MCF 10A (cell line): ENCODE measurements around the gene CFL2. TPM values are rescaled to one million over a fixed set of nuclear protein-coding genes. Genes with fewer than 3 reads are reported as not detected.

Experiments
- BruUV-seq: library from RNA; stranded (reverse); fragments of 400-500 nt; replicated peaks from 2 replicates; lab custom pipeline; 2021; lab: Mats Ljungman, UMichigan
- CTCF ChIA-PET: fragments of 300-600 bp; sonication (Branson Sonifier 250); formaldehyde crosslinking; extraction: SDS; loops from one replicate; lab custom pipeline; 2021; ENCODE audit warnings: antibody characterized with exemption, inconsistent platforms; lab: Yijun Ruan, JAX
- POLR2A ChIA-PET: fragments of 300-600, 350-650 bp; sonication (Branson Sonifier 250); formaldehyde crosslinking; extraction: SDS; loops from one replicate; lab custom pipeline; 2020; ENCODE audit warnings: antibody characterized with exemption, inconsistent platforms; lab: Yijun Ruan, JAX
- DNase-seq: peaks from one replicate; pipeline ENCODE4 v3.0.0-alpha.2; 2018; ENCODE audit not compliant: unreplicated experiment
- H3K27ac Mint-ChIP-seq: one replicate; pipeline ENCODE4 v1.8.0; 2022; ENCODE audit warnings: mild to moderate bottlenecking, low read depth, mixed read lengths; ENCODE audit not compliant: unreplicated experiment
- H3K27me3 Mint-ChIP-seq: one replicate; pipeline ENCODE4 v1.8.0; 2022; ENCODE audit warnings: mixed read lengths; ENCODE audit not compliant: insufficient read depth, unreplicated experiment
- H3K36me3 Mint-ChIP-seq: one replicate; pipeline ENCODE4 v1.8.0; 2022; ENCODE audit warnings: mild to moderate bottlenecking, moderate library complexity, mixed read lengths; ENCODE audit not compliant: insufficient read depth, unreplicated experiment
- H3K4me1 Mint-ChIP-seq: one replicate; pipeline ENCODE4 v1.8.0; 2022; ENCODE audit warnings: mixed read lengths; ENCODE audit not compliant: insufficient read depth, unreplicated experiment
- H3K4me3 Mint-ChIP-seq: one replicate; pipeline ENCODE4 v1.8.0; 2022; ENCODE audit warnings: mild to moderate bottlenecking, moderate library complexity, mixed read lengths; ENCODE audit not compliant: unreplicated experiment
- H3K9me3 Mint-ChIP-seq: one replicate; pipeline ENCODE4 v1.8.0; 2022; ENCODE audit warnings: mixed read lengths; ENCODE audit not compliant: unreplicated experiment
- intact Hi-C: fragments of 100-400 bp; cut with micrococcal nuclease; formaldehyde crosslinking; loops from 2 replicates; pipeline ENCODE4 v1.14.1; 2022
- total RNA-seq: library from RNA; stranded (reverse); gene quantifications from 2 replicates; pipeline ENCODE4 v1.2.3, GENCODE V29; 2022
- TF ChIP-seq, protein P1 (sequence below): fragments of 200-600 bp; IDR thresholded peaks from one replicate; pipeline ENCODE4 v1.8.0; 2022; ENCODE audit warnings: antibody characterized with exemption, mild to moderate bottlenecking; ENCODE audit not compliant: unreplicated experiment

Gene CFL2
- total RNA-seq, 1 experiment from 2014 or later = 39.7 TPM

- no peak for DNase-seq
- H3K4me3 Mint-ChIP-seq = peak overlapping the region; percentile 86
- ChIA-PET CTCF (interaction anchor here (0.6 to 3.4 kb wide), 4 partner anchors 17 to 1598 kb away, joined by 3 to 22 read pairs (median 3); no protein-coding TSS in a partner anchor), POLR2A (interaction anchor here (0.6 to 7.8 kb wide), 6 partner anchors 14 to 267 kb away, joined by 4 to 92 read pairs (median 5); partner anchors contain the start of gene SRP54)
- no peaks in the 10 kb centered on the region for H3K27me3 Mint-ChIP-seq
- intact Hi-C loops = no loop called here
- TSS peak; percentile 54 for BruUV-seq
- H3K36me3 Mint-ChIP-seq = peaks cover 21% of the 10 kb centered on the region
- peak overlapping the region; percentile 95 for H3K27ac Mint-ChIP-seq
- no peaks in the 10 kb centered on the region for H3K9me3 Mint-ChIP-seq
- H3K4me1 Mint-ChIP-seq = peaks cover 26% of the 10 kb centered on the region
- TF ChIP-seq, protein P1, sequence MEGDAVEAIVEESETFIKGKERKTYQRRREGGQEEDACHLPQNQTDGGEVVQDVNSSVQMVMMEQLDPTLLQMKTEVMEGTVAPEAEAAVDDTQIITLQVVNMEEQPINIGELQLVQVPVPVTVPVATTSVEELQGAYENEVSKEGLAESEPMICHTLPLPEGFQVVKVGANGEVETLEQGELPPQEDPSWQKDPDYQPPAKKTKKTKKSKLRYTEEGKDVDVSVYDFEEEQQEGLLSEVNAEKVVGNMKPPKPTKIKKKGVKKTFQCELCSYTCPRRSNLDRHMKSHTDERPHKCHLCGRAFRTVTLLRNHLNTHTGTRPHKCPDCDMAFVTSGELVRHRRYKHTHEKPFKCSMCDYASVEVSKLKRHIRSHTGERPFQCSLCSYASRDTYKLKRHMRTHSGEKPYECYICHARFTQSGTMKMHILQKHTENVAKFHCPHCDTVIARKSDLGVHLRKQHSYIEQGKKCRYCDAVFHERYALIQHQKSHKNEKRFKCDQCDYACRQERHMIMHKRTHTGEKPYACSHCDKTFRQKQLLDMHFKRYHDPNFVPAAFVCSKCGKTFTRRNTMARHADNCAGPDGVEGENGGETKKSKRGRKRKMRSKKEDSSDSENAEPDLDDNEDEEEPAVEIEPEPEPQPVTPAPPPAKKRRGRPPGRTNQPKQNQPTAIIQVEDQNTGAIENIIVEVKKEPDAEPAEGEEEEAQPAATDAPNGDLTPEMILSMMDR = no peak
Measured at GRCh38 chr14:34715127-34715863, 902 bp upstream of the CFL2 start.

DNA sequence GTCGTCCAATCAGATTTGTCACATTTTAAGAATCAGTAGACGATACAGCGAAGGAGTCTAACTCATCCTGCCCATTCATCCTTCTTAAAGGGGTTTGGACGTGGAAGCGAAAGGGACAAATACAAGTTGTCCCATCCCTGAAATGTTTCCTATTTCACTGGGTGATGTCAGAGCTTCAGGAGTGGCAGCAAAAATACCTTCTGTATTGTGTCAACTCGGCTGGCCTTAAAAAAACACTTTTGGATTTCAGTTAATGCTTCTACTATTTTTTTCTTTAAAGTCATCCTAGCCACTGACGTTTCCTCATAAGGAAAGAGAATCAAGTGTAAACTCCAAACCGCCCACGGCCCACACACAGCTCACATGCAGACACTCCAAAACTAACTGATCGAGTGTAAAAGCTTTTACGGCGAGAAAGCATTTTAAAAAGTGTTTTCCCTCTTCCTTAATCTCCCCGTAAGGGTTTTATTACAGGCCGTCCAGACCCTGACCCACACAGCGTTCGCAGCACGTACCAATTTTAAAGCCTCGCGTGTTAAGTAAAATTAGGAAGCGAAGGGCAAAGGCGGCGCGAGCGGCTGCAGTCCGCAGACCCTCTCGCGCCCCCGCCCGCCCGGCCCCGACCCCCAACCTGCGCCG is 593 bp downstream of the CFL2 start:
- CTCF ChIA-PET = interaction anchor here (2.8 to 3.4 kb wide), 2 partner anchors 9 to 42 kb away, joined by 12 to 22 read pairs; no protein-coding TSS in a partner anchor
- TF ChIP-seq, protein P1 = no peak
- peak; percentile 59 for DNase-seq
- Mint-ChIP-seq H3K4me1 (peaks cover 26% of the 10 kb centered on the region), H3K27ac (peak overlapping the region; percentile 95), H3K9me3 (no peaks in the 10 kb centered on the region), H3K27me3 (no peaks in the 10 kb centered on the region), H3K4me3 (peak overlapping the region; percentile 86), H3K36me3 (peaks cover 33% of the 10 kb centered on the region)
- BruUV-seq = TSS peak; percentile 60
- POLR2A ChIA-PET = interaction anchor here (0.6 to 7.8 kb wide), 11 partner anchors 9 to 692 kb away, joined by 3 to 92 read pairs (median 4); partner anchors contain the start of genes BAZ1A and SRP54
- intact Hi-C loops = loop anchor here (5.0 kb wide), 2 partner anchors 36 to 156 kb away; no protein-coding TSS in a partner anchor

DNA sequence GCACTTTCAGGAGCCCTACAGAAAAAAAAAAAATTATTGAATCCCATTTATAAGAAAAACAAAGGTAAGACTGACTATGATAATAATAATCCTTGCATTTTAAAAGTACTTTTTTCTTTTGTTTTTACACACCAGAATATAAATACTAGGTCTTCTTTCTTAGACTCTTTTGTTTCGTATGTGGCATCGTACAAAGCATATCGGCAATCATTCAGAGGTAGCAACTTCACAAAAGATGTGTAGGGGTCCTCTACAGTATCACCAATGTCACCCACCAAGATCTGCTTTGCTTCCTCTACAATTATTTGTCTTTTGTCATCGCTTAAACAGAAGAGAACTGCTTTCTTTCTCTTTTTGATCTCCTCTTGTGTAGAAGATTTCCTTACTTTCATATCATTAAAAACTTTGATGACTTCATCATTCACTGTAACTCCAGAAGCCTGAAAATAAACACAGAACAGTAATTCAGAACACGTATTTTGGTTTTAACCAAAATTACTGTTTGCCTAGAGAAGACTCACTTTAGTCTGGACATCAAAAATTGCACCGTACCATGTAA is 1.2 kb downstream of the CFL2 start:
- peaks cover 39% of the 10 kb centered on the region for H3K36me3 Mint-ChIP-seq
- H3K27me3 Mint-ChIP-seq = no peaks in the 10 kb centered on the region
- peak overlapping the region; percentile 95 for H3K27ac Mint-ChIP-seq
- intact Hi-C loops = loop anchor here (5.0 kb wide), 2 partner anchors 36 to 156 kb away; no protein-coding TSS in a partner anchor
- TF ChIP-seq, protein P1 = no peak
- no peaks in the 10 kb centered on the region for H3K9me3 Mint-ChIP-seq
- TSS peak; percentile 55 for BruUV-seq
- DNase-seq = no peak
- ChIA-PET POLR2A (interaction anchor here (0.6 to 7.8 kb wide), 11 partner anchors 9 to 692 kb away, joined by 3 to 92 read pairs (median 3); partner anchors contain the start of genes BAZ1A and SRP54), CTCF (interaction anchor here (2.8 to 3.4 kb wide), 2 partner anchors 10 to 41 kb away, joined by 12 to 22 read pairs; no protein-coding TSS in a partner anchor)
- peak overlapping the region; percentile 86 for H3K4me3 Mint-ChIP-seq
- peaks cover 26% of the 10 kb centered on the region for H3K4me1 Mint-ChIP-seq
